Measurements from ENCODE around the gene REEP5. TPM values are rescaled to one million over a fixed set of nuclear protein-coding genes. Genes with fewer than 3 reads are reported as not detected.

The REEP5 gene
- total RNA-seq, 1 donor from 2014 or later: 87.6 TPM

- Mint-ChIP-seq H3K4me1 (ENCODE audit: low read depth) (peaks cover 17% of the 10 kb centered on the region), H3K36me3 (ENCODE audit: low read depth) (peaks cover 24% of the 10 kb centered on the region), H3K27ac (ENCODE audit: unreplicated experiment) (no peak overlapping the region), H3K9me3 (ENCODE audit: low read depth) (no peaks in the 10 kb centered on the region), H3K4me3 (ENCODE audit: unreplicated experiment) (no peak overlapping the region), H3K27me3 (ENCODE audit: low read depth) (no peaks in the 10 kb centered on the region)
- no peak for TF ChIP-seq CTCF (IDR thresholded peaks at IDR 0.05)
- DNase-seq (ENCODE audit: low spot score): no peak
These were observed 43.9 kb downstream of the REEP5 start for GRCh38 chr5:112878101-112878500.

- H3K4me1 Mint-ChIP-seq (ENCODE audit: low read depth): peaks cover 23% of the 10 kb centered on the region
- TF ChIP-seq CTCF (IDR thresholded peaks at IDR 0.05): no peak
- peaks cover 23% of the 10 kb centered on the region for H3K36me3 Mint-ChIP-seq (ENCODE audit: low read depth)
- H3K27ac Mint-ChIP-seq (ENCODE audit: unreplicated experiment): no peak overlapping the region
- H3K4me3 Mint-ChIP-seq (ENCODE audit: unreplicated experiment): no peak overlapping the region
- H3K27me3 Mint-ChIP-seq (ENCODE audit: low read depth): no peaks in the 10 kb centered on the region
- no peak for DNase-seq (ENCODE audit: low spot score)
- no peaks in the 10 kb centered on the region for H3K9me3 Mint-ChIP-seq (ENCODE audit: low read depth)
These were observed 45.7 kb downstream of the REEP5 start for GRCh38 chr5:112876362-112876761.

GRCh38 chr5:112870966-112871365 lies 51.1 kb downstream of the REEP5 start:
- Mint-ChIP-seq H3K27ac (ENCODE audit: unreplicated experiment) (peak overlapping the region; percentile 32), H3K4me1 (ENCODE audit: low read depth) (peaks cover 6% of the 10 kb centered on the region), H3K27me3 (ENCODE audit: low read depth) (no peaks in the 10 kb centered on the region), H3K9me3 (ENCODE audit: low read depth) (no peaks in the 10 kb centered on the region), H3K4me3 (ENCODE audit: unreplicated experiment) (no peak overlapping the region), H3K36me3 (ENCODE audit: low read depth) (peaks cover 22% of the 10 kb centered on the region)
- no peak for TF ChIP-seq CTCF (IDR thresholded peaks at IDR 0.05)
- DNase-seq (ENCODE audit: low spot score): no peak

- no peak overlapping the region for H3K27ac Mint-ChIP-seq (ENCODE audit: unreplicated experiment)
- DNase-seq (ENCODE audit: low spot score): no peak
- H3K36me3 Mint-ChIP-seq (ENCODE audit: low read depth): peaks cover 24% of the 10 kb centered on the region
- H3K4me1 Mint-ChIP-seq (ENCODE audit: low read depth): peaks cover 6% of the 10 kb centered on the region
- H3K27me3 Mint-ChIP-seq (ENCODE audit: low read depth): no peaks in the 10 kb centered on the region
- no peak overlapping the region for H3K4me3 Mint-ChIP-seq (ENCODE audit: unreplicated experiment)
- no peaks in the 10 kb centered on the region for H3K9me3 Mint-ChIP-seq (ENCODE audit: low read depth)
- TF ChIP-seq CTCF (IDR thresholded peaks at IDR 0.05): no peak
These were observed 52.1 kb downstream of the REEP5 start for GRCh38 chr5:112869948-112870347.

GRCh38 chr5:112867411-112867810 lies 54.6 kb downstream of the REEP5 start:
- Mint-ChIP-seq H3K36me3 (ENCODE audit: low read depth) (peaks cover 24% of the 10 kb centered on the region), H3K4me1 (ENCODE audit: low read depth) (peaks cover 20% of the 10 kb centered on the region), H3K9me3 (ENCODE audit: low read depth) (no peaks in the 10 kb centered on the region), H3K27ac (ENCODE audit: unreplicated experiment) (peak overlapping the region; percentile 7), H3K4me3 (ENCODE audit: unreplicated experiment) (no peak overlapping the region), H3K27me3 (ENCODE audit: low read depth) (no peaks in the 10 kb centered on the region)
- TF ChIP-seq CTCF (IDR thresholded peaks at IDR 0.05): no peak
- DNase-seq (ENCODE audit: low spot score): no peak

Measured in chondrocyte (in vitro differentiated cells).